Astrocyte (in vitro differentiated cells and primary cell): ENCODE measurements around the gene JAKMIP1.

Experiments used
- CTCF ChIP-seq: IDR thresholded peaks from 2 replicates; pipeline ENCODE4 v1.5.1; 2011; ENCODE audit warnings: low read depth, mild to moderate bottlenecking, inconsistent platforms, low read length, moderate library complexity; ENCODE audit not compliant: insufficient read depth
- EZH2 ChIP-seq: IDR thresholded peaks from 2 replicates; pipeline ENCODE4 v1.6.1; 2012; ENCODE audit warnings: mild to moderate bottlenecking, low read length, inconsistent platforms; ENCODE audit not compliant: insufficient read depth

GRCh38 chr4:6121941-6122340, 78.4 kb downstream of the JAKMIP1 start:
- no peak for TF ChIP-seq CTCF
- no peak for TF ChIP-seq EZH2
